IMR-90 (cell line): ENCODE measurements around the gene ZC3H12D.

Experiments used
- CEBPB ChIP-seq: IDR thresholded peaks from 2 replicates; pipeline ENCODE4 v1.6.1; 2012; ENCODE audit warnings: low read depth, low read length, improper control_type of control experiment
- CTCF ChIP-seq: conservative IDR thresholded peaks from 2 replicates; pipeline ENCODE4 v1.5.1; 2012; ENCODE audit warnings: mild to moderate bottlenecking, low read depth, low read length, improper control_type of control experiment
- ELK1 ChIP-seq: fragments of 150-350 bp; IDR thresholded peaks from 2 replicates; pipeline ENCODE4 v1.6.1; 2016; ENCODE audit warnings: low read depth, mild to moderate bottlenecking, low read length, moderate library complexity, borderline replicate concordance
- MAFK ChIP-seq: IDR thresholded peaks from 2 replicates; pipeline ENCODE4 v1.6.1; 2012; ENCODE audit warnings: low read depth, low read length, improper control_type of control experiment
- MXI1 ChIP-seq: IDR thresholded peaks from 2 replicates; pipeline ENCODE4 v1.6.1; 2012; ENCODE audit warnings: low read depth, mild to moderate bottlenecking, low read length, moderate library complexity, borderline replicate concordance
- NFE2L2 ChIP-seq: fragments of 150-350 bp; IDR thresholded peaks from 2 replicates; pipeline ENCODE4 v1.6.1; 2016; ENCODE audit warnings: low read depth, mild to moderate bottlenecking, low read length
- POLR2A ChIP-seq: IDR thresholded peaks from 2 replicates; pipeline ENCODE4 v1.6.1; 2012; ENCODE audit warnings: mild to moderate bottlenecking, low read depth, low read length
- RAD21 ChIP-seq: IDR thresholded peaks from 2 replicates; pipeline ENCODE4 v1.6.1; 2012; ENCODE audit warnings: low read length, improper control_type of control experiment
- SMC3 ChIP-seq: fragments of 150-350 bp; IDR thresholded peaks from 2 replicates; pipeline ENCODE4 v1.6.1; 2016; ENCODE audit warnings: low read depth, mild to moderate bottlenecking, antibody characterized with exemption, low read length, moderate library complexity

- TF ChIP-seq CTCF (no peak), ELK1 (no peak), CEBPB (no peak), POLR2A (no peak), SMC3 (no peak), MAFK (no peak), RAD21 (no peak), MXI1 (no peak), NFE2L2 (no peak)
Observed at GRCh38 chr6:149421132-149421531, 63.7 kb downstream of the ZC3H12D start.
